Liver (tissue), 3 donors: ENCODE measurements around the gene ZNF879.

Source experiments
- CTCF ChIP-seq: fragments of 150-350 bp; IDR thresholded peaks from 2 replicates; pipeline ENCODE4 v1.5.1; 2017; ENCODE audit warnings: improper control_type of control experiment, low read depth, low read length; ENCODE audit not compliant: missing input control
- NR2F2 ChIP-seq: IDR thresholded peaks from 2 replicates; pipeline ENCODE4 v1.6.1; 2016; ENCODE audit warnings: antibody characterized with exemption
- RAD21 ChIP-seq, 2 donors: IDR thresholded peaks; 2 replicates each; pipeline ENCODE4 v1.6.1; 2016; ENCODE audit warnings: antibody characterized with exemption in 2 of 2, mild to moderate bottlenecking in 2 of 2
- RXRA ChIP-seq, 2 donors: IDR thresholded peaks; 2 replicates each; pipeline ENCODE4 v1.6.1; 2017 to 2018; ENCODE audit warnings: antibody characterized with exemption in 2 of 2, mild to moderate bottlenecking in 1 of 2
- TAF1 ChIP-seq: conservative IDR thresholded peaks from 2 replicates; pipeline ENCODE4 v1.6.1; 2016; ENCODE audit warnings: antibody characterized with exemption, mild to moderate bottlenecking
- YY1 ChIP-seq: IDR thresholded peaks from 2 replicates; pipeline ENCODE4 v1.6.1; 2016; ENCODE audit warnings: antibody characterized with exemption, mild to moderate bottlenecking
- TF ChIP-seq, protein P1 (sequence below): IDR thresholded peaks from 2 replicates; pipeline ENCODE4 v1.6.1; 2016; ENCODE audit warnings: antibody characterized with exemption
- donor health status: healthy.
- donor health status: healthy.

DNA sequence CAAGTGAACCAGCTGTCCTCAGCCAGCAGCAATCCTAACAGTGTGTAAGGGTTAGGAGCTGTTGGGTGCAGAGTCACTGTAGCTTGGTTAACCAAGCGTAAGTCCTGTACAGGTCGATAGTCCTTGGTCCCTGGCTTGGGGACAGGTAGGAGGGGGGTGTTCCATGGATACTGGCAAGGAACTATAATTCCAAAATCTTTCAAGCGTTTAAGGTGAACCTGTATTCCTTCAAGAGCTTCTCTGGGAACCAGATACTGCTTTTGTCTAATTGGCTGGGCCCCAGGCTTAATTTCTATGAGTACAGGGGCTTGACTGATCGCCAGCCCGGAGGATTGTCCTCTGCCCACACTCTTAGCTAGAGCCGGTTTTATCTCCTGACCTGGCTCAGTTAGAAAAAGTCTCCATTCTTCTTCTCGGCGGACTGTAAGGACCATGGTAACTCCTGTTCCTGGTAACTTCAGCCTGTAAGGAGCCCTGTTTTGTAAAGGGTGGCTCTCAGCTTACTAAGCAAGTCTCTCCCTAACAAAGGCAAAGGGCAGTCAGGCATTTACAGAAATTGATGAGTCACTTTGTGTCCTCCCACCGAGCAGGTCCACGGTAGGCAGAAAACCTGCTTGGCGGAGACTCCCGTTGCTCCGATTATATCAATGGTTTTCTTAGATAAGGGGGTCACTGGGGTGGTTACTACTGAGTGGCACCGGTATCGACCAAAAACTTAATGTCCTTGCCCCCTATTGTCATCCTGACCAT lies 30.6 kb downstream of the ZNF879 start:
- TF ChIP-seq RXRA (IDR thresholded peaks at IDR 0.05) (no peak), NR2F2 (no peak), RAD21 (IDR thresholded peaks at IDR 0.05) (no peak), CTCF (no peak), TAF1 (no peak), YY1 (no peak)
- TF ChIP-seq, protein P1, sequence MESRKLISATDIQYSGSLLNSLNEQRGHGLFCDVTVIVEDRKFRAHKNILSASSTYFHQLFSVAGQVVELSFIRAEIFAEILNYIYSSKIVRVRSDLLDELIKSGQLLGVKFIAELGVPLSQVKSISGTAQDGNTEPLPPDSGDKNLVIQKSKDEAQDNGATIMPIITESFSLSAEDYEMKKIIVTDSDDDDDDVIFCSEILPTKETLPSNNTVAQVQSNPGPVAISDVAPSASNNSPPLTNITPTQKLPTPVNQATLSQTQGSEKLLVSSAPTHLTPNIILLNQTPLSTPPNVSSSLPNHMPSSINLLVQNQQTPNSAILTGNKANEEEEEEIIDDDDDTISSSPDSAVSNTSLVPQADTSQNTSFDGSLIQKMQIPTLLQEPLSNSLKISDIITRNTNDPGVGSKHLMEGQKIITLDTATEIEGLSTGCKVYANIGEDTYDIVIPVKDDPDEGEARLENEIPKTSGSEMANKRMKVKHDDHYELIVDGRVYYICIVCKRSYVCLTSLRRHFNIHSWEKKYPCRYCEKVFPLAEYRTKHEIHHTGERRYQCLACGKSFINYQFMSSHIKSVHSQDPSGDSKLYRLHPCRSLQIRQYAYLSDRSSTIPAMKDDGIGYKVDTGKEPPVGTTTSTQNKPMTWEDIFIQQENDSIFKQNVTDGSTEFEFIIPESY = no peak
